Fibroblast of villous mesenchyme (primary cell): ENCODE results near the gene MCF2L. TPM values are rescaled to one million over a fixed set of nuclear protein-coding genes. Genes with fewer than 3 reads are reported as not detected.

ENCODE experiments used
- DNase-seq: peaks from one replicate; pipeline ENCODE4 v3.0.0-alpha.2; 2010; ENCODE audit warnings: low read depth
- H3K4me3 ChIP-seq: 2 replicates; pipeline ENCODE4 v1.5.1; 2011; ENCODE audit warnings: low read depth, mild to moderate bottlenecking, low read length
- CTCF ChIP-seq: IDR thresholded peaks from 2 replicates; pipeline ENCODE4 v1.5.1; 2012; ENCODE audit warnings: low read depth, mild to moderate bottlenecking, low read length; ENCODE audit not compliant: insufficient read depth
- total RNA-seq: library from RNA; depleted of rRNA; stranded (reverse); fragments of >200 nt; gene quantifications from 2 replicates; pipeline ENCODE4 v1.2.3, GENCODE V29; 2012

Gene MCF2L
- total RNA-seq, 1 donor: under 0.01 TPM

- no peak for TF ChIP-seq CTCF
- no peak for DNase-seq
- H3K4me3 ChIP-seq: no peak overlapping the region
These were observed 145.7 kb downstream of the MCF2L start for GRCh38 chr13:113114511-113115362.

- no peak overlapping the region for H3K4me3 ChIP-seq
- no peak for TF ChIP-seq CTCF
- DNase-seq: no peak
These were observed 146.6 kb downstream of the MCF2L start for GRCh38 chr13:113115363-113116205.

GRCh38 chr13:113116206-113116800, 147.3 kb downstream of the MCF2L start:
- no peak for DNase-seq
- TF ChIP-seq CTCF: no peak
- H3K4me3 ChIP-seq: no peak overlapping the region

GRCh38 chr13:113116871-113117271, 147.9 kb downstream of the MCF2L start:
- no peak overlapping the region for H3K4me3 ChIP-seq
- no peak for TF ChIP-seq CTCF
- DNase-seq: no peak

- no peak overlapping the region for H3K4me3 ChIP-seq
- no peak for TF ChIP-seq CTCF
- DNase-seq: no peak
These were observed 148.4 kb downstream of the MCF2L start for GRCh38 chr13:113117335-113117872.

GRCh38 chr13:113117911-113118260, 148.9 kb downstream of the MCF2L start:
- no peak overlapping the region for H3K4me3 ChIP-seq
- TF ChIP-seq CTCF: no peak
- DNase-seq: no peak
